GM20000 (cell line): ENCODE results near the gene SPATS2.
"Not testable (repeated sequence)": the region's sequence is repeated elsewhere in the genome, so short reads cannot be mapped to it uniquely, and the experiment has no call there.

Source experiments
- DNase-seq: peaks from one replicate; pipeline ENCODE4 v3.0.0; 2012; ENCODE audit warnings: low spot score
- TF ChIP-seq, protein P1 (sequence below): IDR thresholded peaks from 2 replicates; pipeline ENCODE4 v1.5.1; 2012; ENCODE audit warnings: mild to moderate bottlenecking, control low read depth; ENCODE audit errors: extremely low read depth, missing control alignments

The SPATS2 gene

DNA sequence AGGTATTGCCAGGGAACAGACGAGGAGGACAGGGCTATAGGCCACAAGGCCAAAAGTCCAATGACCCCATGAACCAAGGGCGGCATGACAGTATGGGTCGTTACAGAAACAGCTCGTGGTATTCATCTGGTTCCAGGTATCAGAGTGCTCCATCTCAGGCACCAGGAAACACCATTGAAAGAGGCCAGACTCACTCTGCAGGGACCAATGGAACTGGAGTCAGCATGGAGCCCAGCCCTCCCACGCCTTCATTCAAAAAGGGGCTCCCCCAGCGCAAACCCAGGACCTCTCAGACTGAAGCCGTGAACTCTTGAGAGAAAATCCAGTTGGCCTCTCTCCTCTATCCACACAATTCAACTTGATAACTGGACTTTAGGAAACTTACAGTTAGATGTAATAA, 158.7 kb downstream of the SPATS2 start:
- TF ChIP-seq, protein P1, sequence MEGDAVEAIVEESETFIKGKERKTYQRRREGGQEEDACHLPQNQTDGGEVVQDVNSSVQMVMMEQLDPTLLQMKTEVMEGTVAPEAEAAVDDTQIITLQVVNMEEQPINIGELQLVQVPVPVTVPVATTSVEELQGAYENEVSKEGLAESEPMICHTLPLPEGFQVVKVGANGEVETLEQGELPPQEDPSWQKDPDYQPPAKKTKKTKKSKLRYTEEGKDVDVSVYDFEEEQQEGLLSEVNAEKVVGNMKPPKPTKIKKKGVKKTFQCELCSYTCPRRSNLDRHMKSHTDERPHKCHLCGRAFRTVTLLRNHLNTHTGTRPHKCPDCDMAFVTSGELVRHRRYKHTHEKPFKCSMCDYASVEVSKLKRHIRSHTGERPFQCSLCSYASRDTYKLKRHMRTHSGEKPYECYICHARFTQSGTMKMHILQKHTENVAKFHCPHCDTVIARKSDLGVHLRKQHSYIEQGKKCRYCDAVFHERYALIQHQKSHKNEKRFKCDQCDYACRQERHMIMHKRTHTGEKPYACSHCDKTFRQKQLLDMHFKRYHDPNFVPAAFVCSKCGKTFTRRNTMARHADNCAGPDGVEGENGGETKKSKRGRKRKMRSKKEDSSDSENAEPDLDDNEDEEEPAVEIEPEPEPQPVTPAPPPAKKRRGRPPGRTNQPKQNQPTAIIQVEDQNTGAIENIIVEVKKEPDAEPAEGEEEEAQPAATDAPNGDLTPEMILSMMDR, result no peak
- DNase-seq, result no peak

DNA sequence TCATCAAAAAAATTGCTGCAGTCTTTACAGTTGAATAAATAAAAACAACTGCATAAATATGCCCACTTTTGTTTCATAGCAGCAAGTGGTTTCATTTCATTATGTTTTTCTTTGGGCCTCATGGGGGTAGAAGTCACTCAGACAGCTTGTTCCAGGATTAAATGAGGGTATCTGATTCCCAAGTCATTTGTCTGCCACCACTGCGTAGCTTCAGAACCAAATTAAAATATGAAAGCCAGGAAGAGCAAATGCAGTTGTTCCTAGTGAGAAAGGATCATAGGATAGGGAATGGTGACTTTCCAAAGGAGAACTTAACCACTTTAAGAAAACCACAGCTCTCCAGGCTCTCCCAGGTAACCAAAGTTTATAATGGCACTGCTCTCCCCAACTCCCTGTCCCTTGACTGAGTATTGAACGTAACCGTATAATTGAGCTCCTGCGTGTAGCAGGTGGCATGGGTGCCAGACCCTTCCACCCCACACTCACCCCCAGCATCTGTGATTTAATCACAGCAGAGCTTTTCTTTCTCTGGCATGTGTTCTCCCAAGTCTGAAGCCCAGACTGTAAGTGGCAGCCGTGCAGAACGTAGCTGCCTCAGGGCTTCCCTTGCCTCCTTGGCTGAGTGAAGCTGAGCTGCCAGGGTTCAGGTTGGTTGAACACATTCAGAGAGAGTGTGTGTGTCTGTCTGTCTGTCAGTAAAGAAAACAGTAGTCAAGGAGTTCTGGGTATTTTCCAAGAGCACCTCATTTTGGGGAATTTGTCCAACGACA, 160.3 kb downstream of the SPATS2 start:
- TF ChIP-seq, protein P1, result no peak
- no peak for DNase-seq

DNA sequence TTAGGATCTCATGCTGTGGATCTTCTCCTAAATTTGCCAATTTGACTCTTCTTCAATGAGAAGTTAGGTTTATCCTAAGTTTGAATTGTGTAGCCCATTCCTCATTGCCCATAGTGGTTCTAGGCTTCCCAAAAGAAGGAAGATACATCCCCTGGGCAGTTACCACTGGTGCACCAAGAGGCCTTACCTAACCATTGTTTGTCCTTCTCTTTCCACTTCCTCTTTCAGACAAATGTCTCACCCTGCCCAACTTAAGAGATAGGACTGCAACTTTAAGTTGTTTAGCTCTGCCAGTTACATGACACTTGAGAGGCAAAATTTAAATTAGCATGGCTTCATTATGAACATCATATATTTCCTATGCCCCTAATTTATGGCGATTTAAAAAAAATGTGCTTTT, 162.2 kb downstream of the SPATS2 start:
- DNase-seq, result no peak
- TF ChIP-seq, protein P1, result no peak

DNA sequence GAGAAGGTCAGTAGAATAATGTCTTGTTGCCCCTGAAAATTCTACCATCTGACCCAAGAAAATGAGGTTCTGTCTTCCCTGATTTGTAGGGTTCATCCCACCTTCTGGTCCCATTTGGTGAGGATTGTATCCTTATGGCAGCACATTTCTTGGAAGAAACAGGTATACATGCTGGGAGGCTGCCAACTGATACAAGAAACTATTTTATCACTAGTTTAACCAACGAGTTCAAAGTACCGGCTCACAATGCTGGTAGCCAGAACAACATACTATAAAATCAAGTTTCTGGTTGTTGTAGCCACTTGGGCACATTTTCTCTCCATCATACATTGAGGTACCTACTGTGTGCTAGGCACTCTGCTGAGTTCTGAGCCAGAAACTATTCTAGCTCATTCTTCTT, 164.5 kb downstream of the SPATS2 start:
- TF ChIP-seq, protein P1, result no peak

DNA sequence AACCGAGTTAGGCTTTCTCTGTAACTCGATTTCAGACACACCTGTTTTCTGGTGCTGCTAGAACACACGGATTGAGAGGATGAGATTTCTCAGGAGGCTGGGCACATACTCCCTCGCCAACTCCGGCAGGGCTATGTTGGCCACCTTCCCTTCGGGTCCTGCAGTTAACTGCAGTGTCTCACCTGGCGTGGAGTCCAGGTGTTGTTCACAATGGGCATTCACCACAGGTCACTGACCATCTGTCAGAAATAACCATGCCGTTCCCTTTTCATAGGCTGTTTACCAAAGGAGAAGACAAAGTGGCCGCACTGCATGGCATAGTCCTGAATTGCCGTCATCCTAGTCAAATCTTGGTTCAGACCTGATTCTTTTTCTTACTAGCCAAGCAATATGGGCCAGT, 166.1 kb downstream of the SPATS2 start:
- TF ChIP-seq, protein P1, result no peak
- no peak for DNase-seq

More for the DNA sequence above, 164.5 kb downstream of the SPATS2 start:
- DNase-seq, result no peak

DNA sequence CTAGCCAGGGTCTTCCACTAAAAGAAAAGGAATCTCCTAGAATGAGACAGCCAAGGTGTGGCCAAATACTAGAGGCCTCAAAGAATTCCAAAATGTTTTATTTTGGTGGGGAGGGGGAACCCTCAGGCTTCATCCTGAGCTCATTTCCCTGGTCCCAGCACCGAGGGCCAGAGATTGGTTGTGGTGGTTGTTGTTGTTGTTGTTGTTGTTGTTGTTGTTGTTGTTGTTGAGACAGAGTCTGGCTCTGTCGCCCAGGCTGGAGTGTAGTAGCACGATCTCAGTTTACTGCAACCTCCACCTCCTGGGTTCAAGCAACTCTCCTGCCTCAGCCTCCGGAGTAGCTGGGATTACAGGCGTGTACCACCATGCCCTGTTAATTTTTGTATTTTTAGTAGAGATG, 166.9 kb downstream of the SPATS2 start:
- DNase-seq, result not testable (repeated sequence)

DNA sequence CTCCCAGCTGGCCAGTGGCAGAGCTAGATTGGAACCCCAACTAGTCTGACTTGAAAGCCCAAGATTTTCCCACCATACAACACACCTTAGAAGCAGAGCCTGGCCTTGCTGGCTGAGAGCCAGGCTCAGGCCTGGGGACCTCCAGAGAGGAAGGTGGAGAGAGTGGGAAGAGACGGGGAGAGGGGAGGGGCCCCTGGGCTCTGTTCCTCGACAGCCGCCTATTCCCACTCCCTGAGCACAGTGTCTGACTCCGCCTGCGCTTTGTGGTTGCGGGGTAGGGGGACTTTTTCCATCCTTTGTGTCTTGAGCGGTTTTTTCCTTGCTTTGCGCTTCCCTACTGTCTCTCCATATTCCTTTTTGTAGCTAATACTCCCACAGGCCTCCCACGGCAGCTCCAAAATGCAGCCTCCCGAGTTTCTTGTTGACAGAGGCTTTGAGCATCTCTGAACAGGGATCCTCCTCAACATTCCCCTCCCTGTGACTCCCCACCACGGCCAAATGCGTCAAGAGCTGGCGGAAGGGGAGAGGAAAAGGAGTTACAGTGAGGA, 167.5 kb downstream of the SPATS2 start:
- DNase-seq, result no peak

More for the DNA sequence above, 167.5 kb downstream of the SPATS2 start:
- TF ChIP-seq, protein P1, result no peak
